H1 (cell line): Measurements from ENCODE around the gene FAM9C. TPM values are rescaled to one million over a fixed set of nuclear protein-coding genes. Genes with fewer than 3 reads are reported as not detected.

Experiments used
- HDAC6 ChIP-seq: IDR thresholded peaks from one replicate; pipeline ENCODE4 v1.7.1; 2012; ENCODE audit warnings: low read depth, mild to moderate bottlenecking, inconsistent platforms, low read length, moderate library complexity
- SUZ12 ChIP-seq: fragments of 200-600 bp; sonication (generic); IDR thresholded peaks from 2 replicates; pipeline ENCODE4 v1.6.1; 2012; ENCODE audit warnings: mild to moderate bottlenecking, inconsistent platforms, low read length, moderate library complexity, mixed read lengths
- polyA plus RNA-seq, 7 experiments: library from polyadenylated mRNA; depleted of rRNA in 3 of 7; stranded (reverse) in 5 of 7; unstranded in 2 of 7; fragments of >200 nt in 5 of 7; fragments of 200-250 nt in 2 of 7; gene quantifications; 1 replicate in 5 of 7; 2 replicates in 1 of 7; 4 replicates in 1 of 7; pipeline versions ENCODE4 v1.2.1 to v1.2.3, GENCODE V29; 2011 to 2013; ENCODE audit warnings: missing spikeins in 2 of 7, mixed read lengths in 2 of 7
- total RNA-seq: library from RNA; stranded (reverse); fragmentation: NEBNext Ultra II Directional; extraction: Animal tissue kit (Norgen Biotek cat#: 25700); gene quantifications from 2 replicates; pipeline ENCODE4 v1.2.1, GENCODE V29; 2021

FAM9C gene
- total and polyA plus RNA-seq, 2 of the 8 experiments (the other 6 are each of a cell fraction or from before 2014, with no cell fraction given), result not detected

GRCh38 chrX:13090339-13091110, 46.1 kb upstream of the FAM9C start (continued):
- no peak for TF ChIP-seq HDAC6
- TF ChIP-seq SUZ12, result no peak
